HG02678 (cell line): ENCODE data around the gene CFL1.

Experiments
- ATAC-seq: cut with Tn5 transposase; IDR thresholded peaks from one replicate; pipeline ENCODE4 v1.9.1; 2021; ENCODE audit warnings: mild to moderate bottlenecking, moderate library complexity; ENCODE audit not compliant: unreplicated experiment

CFL1 gene

GRCh38 chr11:65809496-65809895 lies 48.5 kb downstream of the CFL1 start:
- ATAC-seq: no peak

DNA sequence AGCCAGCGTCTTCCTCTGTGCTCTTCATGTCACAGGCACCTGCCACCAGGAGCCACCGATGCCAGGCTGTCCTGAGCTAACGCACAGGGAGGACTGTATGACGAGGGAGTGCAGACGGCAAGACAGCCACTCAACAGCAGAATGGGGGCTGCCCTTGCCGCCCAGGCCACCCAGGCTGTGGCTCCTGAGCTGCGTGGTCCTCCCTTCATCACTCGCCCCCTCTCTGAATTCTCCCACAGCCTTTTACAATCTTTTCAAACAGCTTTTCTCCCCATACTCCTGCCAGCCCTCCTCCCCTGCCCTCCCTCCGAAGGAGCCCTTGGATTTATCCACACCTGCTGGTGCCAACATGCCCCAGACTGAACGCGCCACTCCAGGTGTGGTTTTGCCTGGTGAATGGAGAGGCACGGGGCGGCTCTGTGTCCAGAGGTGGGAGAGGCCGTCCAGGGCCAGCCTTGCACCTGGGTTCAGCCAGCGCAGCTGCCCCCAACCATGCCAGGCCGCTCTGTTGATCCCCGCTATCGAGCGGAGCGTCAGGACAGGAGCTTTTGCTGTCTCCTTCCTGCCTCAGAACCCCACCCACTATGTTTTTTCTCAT lies 49.1 kb downstream of the CFL1 start:
- ATAC-seq: no peak

DNA sequence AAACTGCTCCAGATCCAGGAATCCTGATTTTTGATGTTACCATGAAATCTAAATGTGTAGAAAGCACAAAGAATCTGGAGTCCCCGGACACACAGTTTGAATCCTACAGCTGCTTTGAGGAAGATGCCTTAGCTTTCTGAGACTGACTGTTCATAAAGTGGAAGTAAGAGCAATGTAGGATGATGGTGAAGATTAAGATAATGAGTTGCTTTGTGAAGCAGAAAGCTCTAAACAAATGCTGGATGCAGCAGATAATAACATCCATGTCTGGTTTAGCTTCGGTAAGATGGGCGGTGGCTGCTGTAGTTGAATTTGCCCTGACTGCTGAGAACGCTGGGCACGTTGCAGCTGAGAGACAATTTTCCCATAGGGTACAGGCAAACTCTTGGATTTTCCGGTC lies 51.0 kb downstream of the CFL1 start:
- ATAC-seq: no peak
